Colonic mucosa (tissue), 4 donors: ENCODE results near the gene MICAL3. TPM values are rescaled to one million over a fixed set of nuclear protein-coding genes. Genes with fewer than 3 reads are reported as not detected.

ENCODE experiments used
- DNase-seq: peaks from one replicate; pipeline ENCODE4 v3.0.0-alpha.2; 2020
- H3K27ac ChIP-seq: fragments of 200-600 bp; one replicate; pipeline ENCODE4 v1.8.0; 2021
- H3K27me3 ChIP-seq: fragments of 200-600 bp; one replicate; pipeline ENCODE4 v1.8.0; 2021
- H3K36me3 ChIP-seq: fragments of 200-600 bp; one replicate; pipeline ENCODE4 v1.8.0; 2021
- H3K4me1 ChIP-seq: fragments of 200-600 bp; one replicate; pipeline ENCODE4 v1.8.0; 2021; ENCODE audit warnings: mild to moderate bottlenecking
- H3K4me3 ChIP-seq: fragments of 200-600 bp; one replicate; pipeline ENCODE4 v1.8.0; 2021
- H3K9ac ChIP-seq, 2 donors: one replicate each; pipeline ENCODE4 v1.7.0; 2013; ENCODE audit warnings: control low read depth in 2 of 2, low read depth in 2 of 2, low read length in 2 of 2
- H3K9me3 ChIP-seq: fragments of 200-600 bp; one replicate; pipeline ENCODE4 v1.8.0; 2021
- CTCF ChIP-seq: fragments of 200-600 bp; IDR thresholded peaks from one replicate; pipeline ENCODE4 v1.8.0; 2022; ENCODE audit warnings: antibody characterized with exemption, mild to moderate bottlenecking
- intact Hi-C: fragments of 100-400 bp; cut with DNase I; formaldehyde crosslinking; loops from one replicate; pipeline ENCODE4 v1.14.1; 2022
- total RNA-seq, 2 donors: library from RNA; stranded (reverse); fragmentation: NEBNext Ultra II Directional in 1 of 2; extraction: Animal tissue kit (Norgen Biotek cat#: 25700) in 1 of 2; gene quantifications; one replicate each; pipeline ENCODE4 v1.2.1, GENCODE V29; 2021
- donor health status: healthy.
- donor health status: DM: no; HTN: no; CAD: no.
- donor health status: DM: no; HTN: no; CAD: no.

MICAL3 gene
- total RNA-seq, 2 donors from 2014 or later, result 72.5 to 84.5 TPM

- no peak for TF ChIP-seq CTCF
- Histone ChIP-seq H3K4me3 (no peak overlapping the region), H3K27me3 (no peaks in the 10 kb centered on the region), H3K27ac (no peak overlapping the region), H3K4me1 (peaks cover 9% of the 10 kb centered on the region), H3K9ac (no peak overlapping the region), H3K36me3 (no peaks in the 10 kb centered on the region), H3K9me3 (no peaks in the 10 kb centered on the region)
- no peak for DNase-seq
- intact Hi-C loops, result no loop called here
Observed at GRCh38 chr22:17925431-17925841, 98.9 kb downstream of the MICAL3 start.

GRCh38 chr22:17924735-17925364 lies 99.5 kb downstream of the MICAL3 start:
- H3K9ac ChIP-seq, result no peak overlapping the region
- no peaks in the 10 kb centered on the region for H3K36me3 ChIP-seq
- peaks cover 9% of the 10 kb centered on the region for H3K4me1 ChIP-seq
- TF ChIP-seq CTCF, result no peak
- intact Hi-C loops, result no loop called here
- H3K27ac ChIP-seq, result no peak overlapping the region
- no peak overlapping the region for H3K4me3 ChIP-seq
- no peaks in the 10 kb centered on the region for H3K27me3 ChIP-seq
- no peaks in the 10 kb centered on the region for H3K9me3 ChIP-seq
- no peak for DNase-seq

DNA sequence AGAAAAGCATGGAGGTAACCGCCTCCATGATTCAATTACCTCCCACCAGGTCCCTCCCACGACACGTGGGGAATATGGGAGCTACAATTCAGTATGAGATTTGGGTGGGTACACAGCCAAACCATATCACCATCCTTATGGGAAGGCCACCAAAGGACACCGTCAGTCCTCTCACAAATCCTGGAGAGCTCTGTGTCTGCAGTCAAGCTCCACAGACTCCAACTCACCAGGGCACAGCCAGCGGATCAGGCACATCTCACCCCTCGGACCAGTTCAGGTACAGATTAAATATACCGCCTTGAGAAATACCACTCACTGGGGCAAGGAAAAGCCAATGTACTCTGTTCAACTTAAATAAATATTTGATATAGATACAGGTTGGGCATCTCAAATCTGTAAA lies 100.3 kb downstream of the MICAL3 start:
- no peak for TF ChIP-seq CTCF
- H3K27me3 ChIP-seq, result no peaks in the 10 kb centered on the region
- no peak overlapping the region for H3K9ac ChIP-seq
- no peak overlapping the region for H3K27ac ChIP-seq
- H3K36me3 ChIP-seq, result no peaks in the 10 kb centered on the region
- DNase-seq, result no peak
- H3K4me1 ChIP-seq, result peaks cover 9% of the 10 kb centered on the region
- H3K4me3 ChIP-seq, result no peak overlapping the region
- H3K9me3 ChIP-seq, result no peaks in the 10 kb centered on the region
- intact Hi-C loops, result no loop called here

- no peak overlapping the region for H3K27ac ChIP-seq
- intact Hi-C loops, result no loop called here
- no peak overlapping the region for H3K4me3 ChIP-seq
- H3K9ac ChIP-seq, result no peak overlapping the region
- H3K4me1 ChIP-seq, result peaks cover 9% of the 10 kb centered on the region
- TF ChIP-seq CTCF, result no peak
- DNase-seq, result no peak
- no peaks in the 10 kb centered on the region for H3K36me3 ChIP-seq
- no peaks in the 10 kb centered on the region for H3K27me3 ChIP-seq
- no peaks in the 10 kb centered on the region for H3K9me3 ChIP-seq
Observed at GRCh38 chr22:17922925-17923903, 101.1 kb downstream of the MICAL3 start.

DNA sequence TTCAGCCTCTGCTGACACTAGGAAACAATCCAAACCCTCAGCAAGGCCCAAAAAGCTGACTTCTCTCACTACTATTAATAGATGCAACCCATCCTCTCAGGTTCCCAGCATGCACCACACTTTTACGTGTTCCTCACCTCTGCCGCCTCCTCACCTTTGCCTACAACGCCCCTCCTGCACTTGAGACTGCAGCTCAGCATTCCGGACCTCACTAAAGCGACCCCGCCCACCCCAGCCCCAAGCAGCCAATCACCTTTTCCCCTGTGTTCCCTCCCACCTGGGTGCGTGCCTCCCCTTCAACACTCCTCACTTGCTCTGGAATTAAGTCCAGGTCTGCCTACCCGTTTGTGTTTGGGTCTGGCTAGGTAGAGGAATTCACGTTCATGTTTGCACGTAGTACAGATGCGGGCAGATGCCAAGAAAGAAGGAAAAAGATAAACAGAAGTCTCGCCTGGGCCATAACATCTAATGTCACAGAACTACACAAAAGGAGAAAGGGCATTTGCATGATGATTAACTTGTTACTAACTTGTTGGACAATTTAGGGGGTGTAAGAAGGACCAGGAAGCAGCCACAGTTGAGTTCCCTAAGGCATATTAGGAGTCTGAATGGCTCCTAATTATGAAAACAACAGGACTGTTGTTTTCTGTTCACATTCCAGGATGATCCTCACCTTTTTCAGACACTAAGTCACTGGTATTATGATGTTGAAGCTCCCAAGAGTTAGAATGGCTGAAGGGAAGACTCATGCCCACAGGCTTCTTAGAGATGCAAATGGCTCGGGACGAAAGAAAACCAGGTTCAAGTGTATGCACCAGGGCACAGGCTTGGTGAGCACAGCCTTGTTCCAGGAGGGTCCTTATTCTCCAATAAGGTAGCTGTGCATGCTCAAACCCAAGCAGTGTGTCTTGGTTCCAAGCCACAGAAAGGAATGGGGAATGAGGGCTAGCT lies 102.2 kb downstream of the MICAL3 start:
- peak; percentile 58 for DNase-seq
- Histone ChIP-seq H3K27ac (no peak overlapping the region), H3K27me3 (no peaks in the 10 kb centered on the region), H3K9me3 (no peaks in the 10 kb centered on the region), H3K36me3 (no peaks in the 10 kb centered on the region), H3K9ac (no peak overlapping the region), H3K4me1 (peaks cover 9% of the 10 kb centered on the region), H3K4me3 (no peak overlapping the region)
- intact Hi-C loops, result no loop called here
- TF ChIP-seq CTCF, result no peak
